HCT116 (cell line): ENCODE results near the gene RUNX1. TPM values are rescaled to one million over a fixed set of nuclear protein-coding genes. Genes with fewer than 3 reads are reported as not detected.

Experiments used
- ATAC-seq: fragments of 200-7000 bp; cut with Tn5 transposase; 2 replicates; pipeline ENCODE4 v1.9.1; 2020; ENCODE audit warnings: mild to moderate bottlenecking, moderate library complexity
- BruUV-seq: library from RNA; stranded (reverse); fragments of 400-500 nt; replicated peaks from 2 replicates; lab custom pipeline; 2021; lab: Mats Ljungman, UMichigan
- CTCF ChIA-PET: fragments of 300-600 bp; sonication (Branson Sonifier 250); formaldehyde crosslinking; loops from one replicate; lab custom pipeline; 2021; ENCODE audit warnings: antibody characterized with exemption; lab: Charles Lee
- POLR2A ChIA-PET: fragments of 300-600, 350-600 bp; sonication (Branson Sonifier 250); formaldehyde crosslinking; loops from one replicate; lab custom pipeline; 2021; ENCODE audit warnings: antibody characterized with exemption; lab: Charles Lee
- RAD21 ChIA-PET, 2 experiments: fragments of 300-600 bp; sonication (Branson Sonifier 250); formaldehyde crosslinking; loops; one replicate each; lab custom pipeline; 2023; ENCODE audit warnings: low total read pairs in 2 of 2; ENCODE audit not compliant: uncharacterized antibody in 2 of 2, unreplicated experiment in 2 of 2, low non-redundant PET in 1 of 2; lab: Charles Lee
- DNase-seq: peaks from one replicate; pipeline ENCODE4 v3.0.0-alpha.2; 2010; ENCODE audit warnings: low read depth, low spot score
- H2AFZ ChIP-seq: fragments of 200-600 bp; shearing (Covaris generic), sonication (generic); 2 replicates; pipeline ENCODE4 v1.6.1; 2017; ENCODE audit warnings: low read depth, mixed run types, mixed read lengths, antibody characterized with exemption, low read length; ENCODE audit not compliant: poor library complexity, severe bottlenecking
- H3K27ac ChIP-seq: 2 replicates; pipeline ENCODE4 v1.5.1; 2012; ENCODE audit warnings: low read depth, low read length
- H3K27me3 ChIP-seq: fragments of 200-600 bp; sonication (generic); 2 replicates; pipeline ENCODE4 v1.6.1; 2016; ENCODE audit warnings: mixed run types, low read length, mixed read lengths; ENCODE audit not compliant: insufficient read depth
- H3K36me3 ChIP-seq, 2 experiments: fragments of 200-500 bp in 1 of 2; fragments of 200-600 bp in 1 of 2; sonication (Bioruptor generic) in 1 of 2; sonication (generic) in 1 of 2; 2 replicates each; pipeline versions ENCODE4 v1.5.1 to v1.6.1; 2014 to 2016; ENCODE audit warnings: low read length in 2 of 2, inconsistent platforms in 1 of 2, mixed read lengths in 1 of 2, mixed run types in 1 of 2; ENCODE audit not compliant: insufficient read depth in 2 of 2, control insufficient read depth in 1 of 2
- H3K4me1 ChIP-seq, 2 experiments: fragments of 200-600 bp in 1 of 2; sonication (generic) in 1 of 2; 2 replicates each; pipeline versions ENCODE4 v1.5.1 to v1.6.1; 2012 to 2017; ENCODE audit warnings: low read length in 2 of 2, inconsistent platforms in 1 of 2, mild to moderate bottlenecking in 1 of 2, mixed read lengths in 1 of 2, mixed run types in 1 of 2, moderate library complexity in 1 of 2; ENCODE audit not compliant: insufficient read depth in 2 of 2, control insufficient read depth in 1 of 2
- H3K4me2 ChIP-seq: fragments of 200-600 bp; sonication (generic); 2 replicates; pipeline ENCODE4 v1.6.1; 2017; ENCODE audit warnings: mixed run types, low read length, mixed read lengths
- H3K4me3 ChIP-seq, 2 experiments: fragments of 200-600 bp in 1 of 2; sonication (generic) in 1 of 2; replicated peaks in 1 of 2; 2 replicates each; pipeline ENCODE4 v1.5.1; 2011 to 2016; ENCODE audit warnings: low read length in 2 of 2, control low read depth in 1 of 2, low read depth in 1 of 2, mild to moderate bottlenecking in 1 of 2, mixed read lengths in 1 of 2, mixed run types in 1 of 2
- H3K79me2 ChIP-seq: fragments of 200-600 bp; sonication (generic); 2 replicates; pipeline ENCODE4 v1.6.1; 2017; ENCODE audit warnings: mild to moderate bottlenecking, mixed run types, low read length, moderate library complexity, mixed read lengths; ENCODE audit not compliant: insufficient read depth
- H3K9ac ChIP-seq: fragments of 200-600 bp; sonication (generic); 2 replicates; pipeline ENCODE4 v1.6.1; 2016; ENCODE audit warnings: low read length, mixed read lengths
- H3K9me2 ChIP-seq: fragments of 200-600 bp; sonication (generic), shearing (Covaris generic); 2 replicates; pipeline ENCODE4 v1.6.1; 2017; ENCODE audit warnings: mixed run types, mild to moderate bottlenecking, moderate library complexity; ENCODE audit not compliant: insufficient read depth
- H3K9me3 ChIP-seq, 2 experiments: fragments of 200-500 bp in 1 of 2; fragments of 200-600 bp in 1 of 2; sonication (Bioruptor generic) in 1 of 2; sonication (generic) in 1 of 2; 2 replicates each; pipeline ENCODE4 v1.6.1; 2014 to 2017; ENCODE audit warnings: low read length in 2 of 2, mixed read lengths in 2 of 2, inconsistent platforms in 1 of 2, low read depth in 1 of 2, mild to moderate bottlenecking in 1 of 2, mixed run types in 1 of 2, moderate library complexity in 1 of 2; ENCODE audit not compliant: control insufficient read depth in 1 of 2, insufficient read depth in 1 of 2
- H4K20me1 ChIP-seq: fragments of 200-600 bp; sonication (generic), shearing (Covaris generic); 2 replicates; pipeline ENCODE4 v1.6.1; 2017; ENCODE audit warnings: mixed run types, mild to moderate bottlenecking, moderate library complexity; ENCODE audit not compliant: insufficient read depth
- CBX3 ChIP-seq: IDR thresholded peaks from 2 replicates; pipeline ENCODE4 v1.6.1; 2012; ENCODE audit warnings: low read depth
- CEBPB ChIP-seq: IDR thresholded peaks from 2 replicates; pipeline ENCODE4 v1.6.1; 2012; ENCODE audit warnings: low read depth
- EGR1 ChIP-seq: IDR thresholded peaks from 2 replicates; pipeline ENCODE4 v1.6.1; 2012; ENCODE audit warnings: low read depth
- EZH2phosphoT487 ChIP-seq: fragments of 200-600 bp; IDR thresholded peaks from 2 replicates; pipeline ENCODE4 v1.6.1; 2018; ENCODE audit warnings: antibody characterized with exemption, borderline replicate concordance
- FOSL1 ChIP-seq: IDR thresholded peaks from 2 replicates; pipeline ENCODE4 v1.6.1; 2012; ENCODE audit warnings: low read depth
- JUND ChIP-seq: IDR thresholded peaks from 2 replicates; pipeline ENCODE4 v1.6.1; 2012
- POLR2A ChIP-seq: IDR thresholded peaks from 2 replicates; pipeline ENCODE4 v1.7.0; 2011; ENCODE audit warnings: borderline replicate concordance; ENCODE audit not compliant: insufficient read depth, insufficient read length; ENCODE audit errors: extremely low read depth
- POLR2AphosphoS5 ChIP-seq: IDR thresholded peaks from 2 replicates; pipeline ENCODE4 v1.6.1; 2011; ENCODE audit warnings: mild to moderate bottlenecking, low read depth, low read length, moderate library complexity
- SIN3A ChIP-seq: IDR thresholded peaks from 2 replicates; pipeline ENCODE4 v1.6.1; 2012; ENCODE audit warnings: low read depth
- SP1 ChIP-seq: IDR thresholded peaks from 2 replicates; pipeline ENCODE4 v1.6.1; 2012; ENCODE audit warnings: low read depth
- TCF7L2 ChIP-seq: IDR thresholded peaks from 2 replicates; pipeline ENCODE4 v1.7.0; 2011; ENCODE audit warnings: borderline replicate concordance, inconsistent platforms; ENCODE audit not compliant: insufficient read depth, insufficient read length; ENCODE audit errors: extremely low read depth
- YY1 ChIP-seq: IDR thresholded peaks from 2 replicates; pipeline ENCODE4 v1.6.1; 2011; ENCODE audit warnings: low read length, low read depth, moderate library complexity, mild to moderate bottlenecking; ENCODE audit not compliant: insufficient replicate concordance; ENCODE audit errors: extremely low read depth
- ZBTB33 ChIP-seq: IDR thresholded peaks from 2 replicates; pipeline ENCODE4 v1.6.1; 2011; ENCODE audit warnings: mild to moderate bottlenecking, low read length, moderate library complexity; ENCODE audit not compliant: insufficient replicate concordance; ENCODE audit errors: extremely low read depth
- ZFX ChIP-seq: fragments of 450-650 bp; IDR thresholded peaks from 2 replicates; pipeline ENCODE4 v1.6.1; 2017
- ZNF274 ChIP-seq: fragments of 200-500 bp; sonication (Bioruptor generic); IDR thresholded peaks from 2 replicates; pipeline ENCODE4 v1.6.1; 2014; ENCODE audit warnings: mild to moderate bottlenecking, low read depth, low read length, inconsistent platforms
- intact Hi-C: fragments of 100-400 bp; cut with micrococcal nuclease; formaldehyde crosslinking; loops from 2 replicates; pipeline ENCODE4 v1.10.0; 2022
- total RNA-seq: library from RNA; stranded (reverse); gene quantifications from one replicate; pipeline ENCODE4 v1.2.1, GENCODE V29; 2021; ENCODE audit not compliant: unreplicated experiment

The RUNX1 gene
- total RNA-seq, 1 experiment from 2014 or later: 33.5 TPM

- DNase-seq (no peak), ATAC-seq (no peak)
- RAD21 ChIA-PET: no interaction called here
- Histone ChIP-seq H3K4me3 (no peak overlapping the region), H3K9me3 (no peaks in the 10 kb centered on the region), H3K27ac (no peak overlapping the region), H3K4me1 (peaks cover 0 to 5% of the 10 kb centered on the region in 2 experiments; a peak in 1 of 4 replicates), H3K4me2 (no peak overlapping the region), H3K9me2 (no peaks in the 10 kb centered on the region), H3K9ac (no peak overlapping the region), H4K20me1 (no peaks in the 10 kb centered on the region), H3K27me3 (no peaks in the 10 kb centered on the region), H3K36me3 (no peaks in the 10 kb centered on the region), H3K79me2 (no peaks in the 10 kb centered on the region), H2AFZ (no peak overlapping the region)
- intact Hi-C loops: no loop called here
- no peak for TF ChIP-seq SP1
- no peak for TF ChIP-seq CBX3
- TF ChIP-seq YY1: no peak
- no peak for TF ChIP-seq EZH2phosphoT487
- TF ChIP-seq SIN3A: no peak
- no peak for TF ChIP-seq ZFX
- TF ChIP-seq CEBPB: no peak
- TF ChIP-seq TCF7L2: no peak
- no peak for TF ChIP-seq JUND
- no peak for TF ChIP-seq FOSL1
- no peak for TF ChIP-seq POLR2A
- TF ChIP-seq EGR1: no peak
- no peak for TF ChIP-seq ZBTB33
- TF ChIP-seq POLR2AphosphoS5: no peak
- TF ChIP-seq ZNF274: no peak
- CTCF ChIA-PET: no interaction called here
- POLR2A ChIA-PET: no interaction called here
- BruUV-seq: no TSS peak
These were observed 114.8 kb downstream of the RUNX1 start for GRCh38 chr21:34934350-34934749.
